PC-9 (cell line): ENCODE data around the gene ERMP1. TPM values are rescaled to one million over a fixed set of nuclear protein-coding genes. Genes with fewer than 3 reads are reported as not detected.

Experiments used
- BruUV-seq: library from RNA; stranded (reverse); fragments of 400-500 nt; replicated peaks from 2 replicates; lab custom pipeline; 2021; lab: Mats Ljungman, UMichigan
- CTCF ChIA-PET: fragments of 300-600 bp; sonication (Branson Sonifier 250); formaldehyde crosslinking; loops from one replicate; lab custom pipeline; 2022; ENCODE audit warnings: antibody characterized with exemption; lab: Charles Lee
- POLR2A ChIA-PET: fragments of 300-600 bp; sonication (Branson Sonifier 250); formaldehyde crosslinking; loops from one replicate; lab custom pipeline; 2022; ENCODE audit warnings: antibody characterized with exemption; ENCODE audit not compliant: unreplicated experiment; lab: Charles Lee
- DNase-seq, 2 experiments: peaks; one replicate each; pipeline versions ENCODE4 v3.0.0 to v3.0.0-alpha.2; 2015 to 2022; ENCODE audit warnings: mixed read lengths in 1 of 2
- H2AFZ ChIP-seq: fragments of 200-600 bp; sonication (generic); 2 replicates; pipeline ENCODE4 v1.8.1; 2017; ENCODE audit warnings: antibody characterized with exemption
- H3F3A ChIP-seq: fragments of 200-600 bp; sonication (generic); 2 replicates; pipeline ENCODE4 v1.8.1; 2017; ENCODE audit warnings: antibody characterized with exemption, mild to moderate bottlenecking, low read depth; ENCODE audit not compliant: insufficient read depth
- H3K27ac ChIP-seq: fragments of 200-600 bp; sonication (generic); 2 replicates; pipeline ENCODE4 v1.6.1; 2016; ENCODE audit warnings: mixed run types
- H3K27me3 ChIP-seq: fragments of 200-600 bp; sonication (generic); 2 replicates; pipeline ENCODE4 v1.6.1; 2016; ENCODE audit warnings: low read depth, mixed run types; ENCODE audit not compliant: insufficient read depth
- H3K36me3 ChIP-seq: fragments of 200-600 bp; sonication (generic); 2 replicates; pipeline ENCODE4 v1.6.1; 2016; ENCODE audit warnings: low read depth, mixed run types
- H3K4me1 ChIP-seq: fragments of 200-600 bp; sonication (generic); replicated peaks from 2 replicates; pipeline ENCODE4 v1.6.1; 2016; ENCODE audit warnings: mixed run types; ENCODE audit not compliant: insufficient read depth
- H3K4me2 ChIP-seq: fragments of 200-600 bp; sonication (generic); 2 replicates; pipeline ENCODE4 v1.6.1; 2017; ENCODE audit warnings: mixed run types
- H3K4me3 ChIP-seq: fragments of 200-600 bp; sonication (generic); 2 replicates; pipeline ENCODE4 v1.6.1; 2016; ENCODE audit warnings: mixed run types
- H3K79me2 ChIP-seq: fragments of 200-600 bp; sonication (generic); 2 replicates; pipeline ENCODE4 v1.6.1; 2017; ENCODE audit warnings: low read depth, mixed run types
- H3K9me2 ChIP-seq: fragments of 200-600 bp; sonication (generic); 2 replicates; pipeline ENCODE4 v1.8.1; 2017; ENCODE audit warnings: mild to moderate bottlenecking; ENCODE audit not compliant: insufficient read depth
- H3K9me3 ChIP-seq: fragments of 200-600 bp; sonication (generic); 2 replicates; pipeline ENCODE4 v1.8.1; 2016; ENCODE audit warnings: low read depth; ENCODE audit not compliant: insufficient read depth
- H4K20me1 ChIP-seq: fragments of 200-600 bp; sonication (generic); 2 replicates; pipeline ENCODE4 v1.8.1; 2017; ENCODE audit not compliant: insufficient read depth
- EZH2 ChIP-seq: fragments of 200-600 bp; sonication (generic); IDR thresholded peaks from 2 replicates; pipeline ENCODE4 v1.8.0; 2017; ENCODE audit warnings: antibody characterized with exemption, low read depth
- intact Hi-C: fragments of 100-400 bp; cut with micrococcal nuclease; formaldehyde crosslinking; loops from one replicate; pipeline ENCODE4 v1.10.0; 2022; ENCODE audit not compliant: unreplicated experiment
- total RNA-seq: library from RNA; stranded (reverse); gene quantifications from 2 replicates; pipeline ENCODE4 v1.2.3, GENCODE V29; 2021
- TF ChIP-seq, protein P1 (sequence below): fragments of 200-600 bp; sonication (generic); conservative IDR thresholded peaks from 2 replicates; pipeline ENCODE4 v1.6.1; 2017; ENCODE audit warnings: mixed run types, antibody characterized with exemption, mild to moderate bottlenecking, moderate library complexity

ERMP1 gene
- total RNA-seq, 1 experiment from 2014 or later: 51.0 TPM

DNA sequence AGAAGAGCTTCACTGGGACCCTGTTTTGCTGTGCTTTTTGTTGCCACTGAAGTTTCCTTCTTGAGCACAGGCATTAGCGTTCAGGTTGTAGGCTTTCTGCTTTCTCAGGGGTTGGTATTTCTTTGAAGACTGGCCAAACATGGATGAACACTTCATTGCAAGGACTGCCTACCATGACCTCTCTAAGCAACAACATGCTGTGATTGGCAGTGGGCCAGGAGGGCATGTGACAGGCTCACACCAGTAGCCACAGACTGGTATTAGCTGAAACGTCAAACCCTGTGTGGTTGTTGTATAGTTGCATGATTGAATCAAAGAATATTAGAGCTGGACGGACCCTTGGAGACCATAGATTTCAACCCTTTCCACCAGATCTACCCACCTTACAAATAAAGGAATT is 37.8 kb upstream of the ERMP1 start:
- no TSS peak for BruUV-seq

DNA sequence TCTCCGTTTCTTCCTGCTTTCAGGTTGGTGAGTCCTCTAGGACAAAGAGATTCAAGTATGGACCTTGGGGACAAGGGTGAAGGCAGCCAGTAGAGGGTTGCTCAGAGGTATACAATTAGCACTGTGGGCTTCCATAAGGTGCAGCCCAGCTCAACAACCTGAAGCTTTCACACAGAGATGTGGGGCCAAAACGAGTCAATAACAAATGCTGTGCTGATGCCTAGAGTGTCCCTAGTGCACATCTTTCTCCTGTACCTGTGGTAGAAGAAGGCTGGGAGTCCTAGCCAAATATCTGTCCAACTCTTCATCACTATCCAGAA is 37.1 kb upstream of the ERMP1 start:
- CTCF ChIA-PET: no interaction called here
- Histone ChIP-seq H3K79me2 (no peaks in the 10 kb centered on the region), H3K4me3 (no peak overlapping the region), H3K4me2 (no peak overlapping the region), H3K4me1 (peaks cover 6% of the 10 kb centered on the region; the same call in 1 of the 2 replicates), H3K9me2 (no peaks in the 10 kb centered on the region), H3F3A (no peaks in the 10 kb centered on the region), H3K36me3 (no peaks in the 10 kb centered on the region), H3K9me3 (no peaks in the 10 kb centered on the region), H3K27ac (no peak overlapping the region), H2AFZ (no peak overlapping the region), H3K27me3 (no peaks in the 10 kb centered on the region), H4K20me1 (no peaks in the 10 kb centered on the region)
- POLR2A ChIA-PET: no interaction called here
- intact Hi-C loops: no loop called here
- no peak for TF ChIP-seq EZH2
- TF ChIP-seq, protein P1, sequence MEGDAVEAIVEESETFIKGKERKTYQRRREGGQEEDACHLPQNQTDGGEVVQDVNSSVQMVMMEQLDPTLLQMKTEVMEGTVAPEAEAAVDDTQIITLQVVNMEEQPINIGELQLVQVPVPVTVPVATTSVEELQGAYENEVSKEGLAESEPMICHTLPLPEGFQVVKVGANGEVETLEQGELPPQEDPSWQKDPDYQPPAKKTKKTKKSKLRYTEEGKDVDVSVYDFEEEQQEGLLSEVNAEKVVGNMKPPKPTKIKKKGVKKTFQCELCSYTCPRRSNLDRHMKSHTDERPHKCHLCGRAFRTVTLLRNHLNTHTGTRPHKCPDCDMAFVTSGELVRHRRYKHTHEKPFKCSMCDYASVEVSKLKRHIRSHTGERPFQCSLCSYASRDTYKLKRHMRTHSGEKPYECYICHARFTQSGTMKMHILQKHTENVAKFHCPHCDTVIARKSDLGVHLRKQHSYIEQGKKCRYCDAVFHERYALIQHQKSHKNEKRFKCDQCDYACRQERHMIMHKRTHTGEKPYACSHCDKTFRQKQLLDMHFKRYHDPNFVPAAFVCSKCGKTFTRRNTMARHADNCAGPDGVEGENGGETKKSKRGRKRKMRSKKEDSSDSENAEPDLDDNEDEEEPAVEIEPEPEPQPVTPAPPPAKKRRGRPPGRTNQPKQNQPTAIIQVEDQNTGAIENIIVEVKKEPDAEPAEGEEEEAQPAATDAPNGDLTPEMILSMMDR: 0 out of 2 replicates have a peak, but pooled peaks have one; percentile 1
- BruUV-seq: no TSS peak
- no peak for DNase-seq

More for the DNA sequence above, 37.8 kb upstream of the ERMP1 start:
- Histone ChIP-seq H3K27ac (no peak overlapping the region), H3F3A (no peaks in the 10 kb centered on the region), H3K4me3 (no peak overlapping the region), H3K4me2 (no peak overlapping the region), H3K9me2 (no peaks in the 10 kb centered on the region), H2AFZ (no peak overlapping the region), H4K20me1 (no peaks in the 10 kb centered on the region), H3K4me1 (peaks cover 6% of the 10 kb centered on the region; the same call in 1 of the 2 replicates), H3K36me3 (no peaks in the 10 kb centered on the region), H3K9me3 (no peaks in the 10 kb centered on the region), H3K79me2 (no peaks in the 10 kb centered on the region), H3K27me3 (no peaks in the 10 kb centered on the region)
- POLR2A ChIA-PET: no interaction called here
- CTCF ChIA-PET: no interaction called here
- TF ChIP-seq, protein P1: no peak
- no peak for TF ChIP-seq EZH2
- intact Hi-C loops: no loop called here
- no peak for DNase-seq

DNA sequence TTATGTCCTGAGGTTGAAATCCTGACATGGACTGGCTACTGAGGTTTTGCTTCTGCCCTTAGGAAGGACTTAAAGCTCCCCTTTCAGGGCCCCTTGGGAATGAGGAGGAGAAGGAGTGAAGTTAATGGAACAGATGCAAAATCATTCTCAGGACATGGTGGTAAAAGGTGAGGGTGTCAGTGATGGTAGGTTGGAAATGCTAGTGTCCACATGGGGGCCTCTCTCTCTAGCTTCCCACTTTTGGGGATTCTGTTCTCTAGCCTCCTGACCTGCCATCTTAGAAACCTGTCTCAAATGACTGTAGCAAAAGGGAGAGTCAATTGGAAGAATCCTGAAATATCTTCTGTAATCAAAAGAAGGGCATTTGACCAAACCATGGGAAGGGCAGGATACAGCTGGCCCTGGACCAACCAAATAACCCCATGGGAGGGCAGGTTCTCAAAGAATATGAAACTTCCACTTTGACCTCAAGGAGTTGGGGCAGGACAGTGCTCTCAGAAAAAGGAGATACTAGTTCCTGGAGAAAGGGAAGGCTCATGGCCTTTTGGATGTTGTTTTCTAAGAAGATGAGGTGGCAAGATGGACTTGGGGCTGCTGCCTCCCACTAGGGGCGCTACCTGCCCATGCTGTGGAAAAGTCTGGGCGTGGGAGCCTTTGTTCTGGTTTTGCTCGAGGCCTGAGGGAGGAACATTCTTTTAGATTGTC is 36.5 kb upstream of the ERMP1 start:
- intact Hi-C loops: no loop called here
- POLR2A ChIA-PET: no interaction called here
- CTCF ChIA-PET: no interaction called here
- BruUV-seq: no TSS peak
- no peaks in the 10 kb centered on the region for H3K79me2 ChIP-seq
- H3K9me3 ChIP-seq: no peaks in the 10 kb centered on the region
- H3F3A ChIP-seq: no peaks in the 10 kb centered on the region
- H3K9me2 ChIP-seq: no peaks in the 10 kb centered on the region
- no peaks in the 10 kb centered on the region for H3K27me3 ChIP-seq
- DNase-seq: peak in 1 of 2 experiments; percentile 36
- no peaks in the 10 kb centered on the region for H3K36me3 ChIP-seq
- TF ChIP-seq, protein P1: peak; percentile 41
- no peak for TF ChIP-seq EZH2
- no peak overlapping the region for H2AFZ ChIP-seq
- no peak overlapping the region for H3K27ac ChIP-seq
- no peaks in the 10 kb centered on the region for H4K20me1 ChIP-seq
- H3K4me3 ChIP-seq: no peak overlapping the region
- H3K4me1 ChIP-seq: peaks cover 8% of the 10 kb centered on the region; the same call in 1 of the 2 replicates
- H3K4me2 ChIP-seq: no peak overlapping the region
